Activated naive CD8-positive, alpha-beta T cell treated with anti-CD3 and anti-CD28 coated beads for 36 hours (primary cell): ENCODE results near the gene EBF3. TPM values are rescaled to one million over a fixed set of nuclear protein-coding genes. Genes with fewer than 3 reads are reported as not detected.

ENCODE experiments used
- DNase-seq: peaks from one replicate; pipeline ENCODE4 v3.0.0; 2021
- H3K27ac Mint-ChIP-seq: one replicate; pipeline ENCODE4 v1.8.0; 2022; ENCODE audit warnings: mild to moderate bottlenecking, moderate library complexity, mixed read lengths
- H3K27me3 Mint-ChIP-seq: one replicate; pipeline ENCODE4 v1.8.0; 2022; ENCODE audit warnings: mild to moderate bottlenecking, mixed read lengths
- H3K36me3 Mint-ChIP-seq: one replicate; pipeline ENCODE4 v1.8.0; 2021; ENCODE audit warnings: mild to moderate bottlenecking, mixed read lengths
- H3K4me1 Mint-ChIP-seq: one replicate; pipeline ENCODE4 v1.8.0; 2021; ENCODE audit warnings: mixed read lengths
- H3K4me3 Mint-ChIP-seq: one replicate; pipeline ENCODE4 v1.8.0; 2022; ENCODE audit warnings: mild to moderate bottlenecking, moderate library complexity, mixed read lengths
- H3K9me3 Mint-ChIP-seq: one replicate; pipeline ENCODE4 v1.8.0; 2022; ENCODE audit warnings: mixed read lengths
- total RNA-seq, 2 experiments: library from RNA; stranded (reverse); gene quantifications; one replicate each; pipeline ENCODE4 v1.2.3, GENCODE V29; 2021

Gene EBF3
- total RNA-seq, 2 experiments from 2014 or later = not detected

GRCh38 chr10:129945064-129945463 is 19.0 kb downstream of the EBF3 start:
- DNase-seq = no peak
- H3K27me3 Mint-ChIP-seq = peaks cover 16% of the 10 kb centered on the region
- H3K4me1 Mint-ChIP-seq = no peaks in the 10 kb centered on the region
- H3K27ac Mint-ChIP-seq = no peak overlapping the region
- H3K9me3 Mint-ChIP-seq = no peaks in the 10 kb centered on the region
- no peak overlapping the region for H3K4me3 Mint-ChIP-seq
- no peaks in the 10 kb centered on the region for H3K36me3 Mint-ChIP-seq

DNA sequence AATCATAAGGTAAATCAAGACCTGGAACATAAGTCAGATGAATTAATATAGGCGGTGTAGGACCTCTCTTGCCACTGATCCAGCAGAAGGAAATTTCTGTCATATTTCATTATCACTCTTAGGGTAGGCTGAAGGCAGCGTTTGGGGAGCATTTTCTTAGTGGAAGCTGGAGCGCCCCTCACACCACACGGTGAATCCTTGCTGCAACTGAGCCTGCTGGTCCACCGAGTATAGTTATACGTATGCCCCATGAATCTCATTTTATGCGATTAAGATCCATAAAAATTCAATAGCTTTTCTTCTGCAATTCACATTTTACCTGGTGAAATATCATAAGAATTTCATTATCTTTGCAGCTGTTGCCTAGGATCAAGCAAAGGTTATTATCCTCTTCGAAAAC is 19.6 kb downstream of the EBF3 start:
- no peak for DNase-seq
- H3K4me1 Mint-ChIP-seq = no peaks in the 10 kb centered on the region
- H3K27me3 Mint-ChIP-seq = peaks cover 16% of the 10 kb centered on the region
- no peak overlapping the region for H3K27ac Mint-ChIP-seq
- H3K36me3 Mint-ChIP-seq = no peaks in the 10 kb centered on the region
- H3K9me3 Mint-ChIP-seq = no peaks in the 10 kb centered on the region
- no peak overlapping the region for H3K4me3 Mint-ChIP-seq

DNA sequence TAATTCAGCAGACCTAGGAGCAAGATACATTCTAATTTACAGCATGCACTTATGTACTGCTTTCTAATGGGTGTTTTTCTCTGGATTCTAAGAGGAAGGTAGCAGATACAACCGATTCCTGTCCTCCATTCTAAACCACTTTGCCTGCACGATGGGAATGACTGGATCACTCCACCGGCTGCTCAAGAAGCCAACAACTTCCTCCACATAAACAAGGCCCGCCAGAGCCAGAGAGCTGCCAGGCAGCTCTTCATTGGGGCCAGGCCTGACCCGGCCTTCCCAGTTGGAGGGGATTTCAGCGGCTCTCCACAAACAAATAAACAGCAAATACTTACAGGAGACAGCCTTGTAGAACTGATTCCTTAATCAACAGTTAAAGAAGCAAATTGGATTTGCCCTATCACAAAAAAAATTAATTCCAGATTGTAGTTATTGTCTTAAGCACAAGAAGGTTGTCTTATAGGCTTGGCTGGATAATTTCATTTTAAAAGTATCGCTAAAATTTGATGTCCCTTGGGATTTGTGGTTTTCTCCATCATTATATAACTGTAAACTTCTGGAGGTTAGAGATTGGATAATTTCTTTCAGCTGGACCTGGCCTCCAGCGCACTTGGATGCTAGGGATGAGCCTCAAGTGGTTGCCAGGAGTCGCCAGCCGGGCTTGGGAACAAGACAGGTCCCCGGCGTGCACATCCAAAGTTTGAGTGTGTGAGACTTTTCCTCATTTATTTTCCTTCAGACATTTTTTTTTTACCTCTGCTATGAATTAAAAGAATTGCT is 20.9 kb downstream of the EBF3 start:
- Mint-ChIP-seq H3K4me1 (no peaks in the 10 kb centered on the region), H3K9me3 (no peaks in the 10 kb centered on the region), H3K27me3 (peaks cover 11% of the 10 kb centered on the region), H3K4me3 (no peak overlapping the region), H3K36me3 (no peaks in the 10 kb centered on the region), H3K27ac (no peak overlapping the region)
- DNase-seq = no peak

DNA sequence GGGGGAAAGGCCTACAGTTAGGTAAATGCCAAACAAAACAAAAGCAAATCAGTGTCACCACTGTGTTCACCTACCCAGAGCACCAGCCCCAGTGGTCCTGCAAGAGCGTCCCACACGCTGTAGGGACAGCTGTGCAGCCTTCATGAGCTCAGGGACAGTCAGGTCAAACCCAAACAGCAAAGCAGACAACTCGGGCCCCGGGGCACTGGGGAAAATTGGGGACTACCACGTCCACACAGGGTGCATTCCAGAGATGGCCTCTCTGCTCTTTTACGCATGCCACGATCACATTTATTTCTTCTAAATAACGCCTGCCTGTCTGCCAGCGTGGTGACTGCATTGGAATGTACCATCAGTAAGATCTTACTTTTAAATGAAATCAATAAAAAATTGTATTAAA is 21.7 kb downstream of the EBF3 start:
- H3K4me1 Mint-ChIP-seq = no peaks in the 10 kb centered on the region
- no peak overlapping the region for H3K4me3 Mint-ChIP-seq
- no peaks in the 10 kb centered on the region for H3K9me3 Mint-ChIP-seq
- no peak overlapping the region for H3K27ac Mint-ChIP-seq
- H3K36me3 Mint-ChIP-seq = no peaks in the 10 kb centered on the region
- no peak for DNase-seq
- peaks cover 11% of the 10 kb centered on the region for H3K27me3 Mint-ChIP-seq

DNA sequence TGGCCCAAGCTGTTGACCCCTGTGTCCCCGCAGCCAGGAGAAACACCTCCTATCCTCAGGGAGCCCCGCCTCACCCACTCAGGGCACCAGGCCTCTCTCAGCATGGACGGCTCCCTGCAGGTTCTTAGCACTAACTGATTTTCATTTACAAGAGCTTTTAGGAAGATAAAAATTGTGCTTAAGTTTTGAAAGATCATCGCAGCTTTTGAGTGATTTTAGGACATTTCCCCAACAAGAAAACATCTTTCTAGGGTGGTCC is 22.1 kb downstream of the EBF3 start:
- H3K9me3 Mint-ChIP-seq = no peaks in the 10 kb centered on the region
- H3K4me3 Mint-ChIP-seq = no peak overlapping the region
- DNase-seq = no peak
- no peak overlapping the region for H3K27ac Mint-ChIP-seq
- peaks cover 11% of the 10 kb centered on the region for H3K27me3 Mint-ChIP-seq
- H3K36me3 Mint-ChIP-seq = no peaks in the 10 kb centered on the region
- no peaks in the 10 kb centered on the region for H3K4me1 Mint-ChIP-seq

- Mint-ChIP-seq H3K36me3 (no peaks in the 10 kb centered on the region), H3K27me3 (peaks cover 10% of the 10 kb centered on the region)
- no peak for DNase-seq
Measured at GRCh38 chr10:129941199-129942018, 22.7 kb downstream of the EBF3 start.

GRCh38 chr10:129940617-129941198 is 23.4 kb downstream of the EBF3 start:
- Mint-ChIP-seq H3K9me3 (no peaks in the 10 kb centered on the region), H3K4me3 (no peak overlapping the region), H3K4me1 (no peaks in the 10 kb centered on the region), H3K36me3 (no peaks in the 10 kb centered on the region), H3K27me3 (peaks cover 5% of the 10 kb centered on the region), H3K27ac (no peak overlapping the region)
- DNase-seq = no peak

More at GRCh38 chr10:129941199-129942018, 22.7 kb downstream of the EBF3 start:
- Mint-ChIP-seq H3K4me1 (no peaks in the 10 kb centered on the region), H3K27ac (no peak overlapping the region), H3K9me3 (no peaks in the 10 kb centered on the region), H3K4me3 (no peak overlapping the region)

GRCh38 chr10:129939416-129940275 is 24.4 kb downstream of the EBF3 start:
- Mint-ChIP-seq H3K4me3 (no peak overlapping the region), H3K27ac (no peak overlapping the region), H3K9me3 (no peaks in the 10 kb centered on the region), H3K36me3 (no peaks in the 10 kb centered on the region), H3K4me1 (no peaks in the 10 kb centered on the region), H3K27me3 (peaks cover 3% of the 10 kb centered on the region)
- no peak for DNase-seq

- Mint-ChIP-seq H3K9me3 (no peaks in the 10 kb centered on the region), H3K36me3 (no peaks in the 10 kb centered on the region), H3K27ac (no peak overlapping the region), H3K27me3 (peaks cover 3% of the 10 kb centered on the region), H3K4me3 (no peak overlapping the region), H3K4me1 (no peaks in the 10 kb centered on the region)
- no peak for DNase-seq
Measured at GRCh38 chr10:129938460-129938859, 25.6 kb downstream of the EBF3 start.

DNA sequence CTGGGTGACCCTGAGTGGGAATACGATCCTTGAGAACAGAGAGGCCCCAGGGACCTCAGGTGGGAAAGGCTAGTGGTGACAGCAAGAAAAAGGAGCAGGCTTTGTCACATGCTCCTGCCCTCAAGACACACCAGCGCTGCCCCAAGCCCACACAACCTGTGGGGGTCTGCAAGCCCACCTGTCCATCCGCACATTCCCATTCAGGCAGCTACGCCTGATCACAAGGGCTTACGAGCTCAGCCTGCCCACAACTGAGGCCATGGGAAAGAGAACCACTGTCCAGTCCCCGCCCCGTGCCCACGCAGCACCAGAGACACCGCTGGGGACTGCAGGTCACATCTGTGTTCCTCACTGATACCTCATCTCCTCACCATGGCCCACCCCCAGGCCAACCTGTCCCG is 26.7 kb downstream of the EBF3 start:
- no peak for DNase-seq
- no peaks in the 10 kb centered on the region for H3K36me3 Mint-ChIP-seq
- H3K27me3 Mint-ChIP-seq = peaks cover 2% of the 10 kb centered on the region
- H3K4me3 Mint-ChIP-seq = no peak overlapping the region
- H3K27ac Mint-ChIP-seq = no peak overlapping the region
- no peaks in the 10 kb centered on the region for H3K9me3 Mint-ChIP-seq
- no peaks in the 10 kb centered on the region for H3K4me1 Mint-ChIP-seq

GRCh38 chr10:129936923-129937300 is 27.2 kb downstream of the EBF3 start:
- no peaks in the 10 kb centered on the region for H3K9me3 Mint-ChIP-seq
- H3K4me1 Mint-ChIP-seq = no peaks in the 10 kb centered on the region
- no peak overlapping the region for H3K27ac Mint-ChIP-seq
- H3K27me3 Mint-ChIP-seq = no peaks in the 10 kb centered on the region
- H3K4me3 Mint-ChIP-seq = no peak overlapping the region
- H3K36me3 Mint-ChIP-seq = no peaks in the 10 kb centered on the region
- DNase-seq = no peak

GRCh38 chr10:129936266-129936922 is 27.7 kb downstream of the EBF3 start:
- no peak for DNase-seq
- Mint-ChIP-seq H3K27ac (no peak overlapping the region), H3K4me3 (no peak overlapping the region), H3K27me3 (no peaks in the 10 kb centered on the region), H3K9me3 (no peaks in the 10 kb centered on the region), H3K36me3 (no peaks in the 10 kb centered on the region), H3K4me1 (no peaks in the 10 kb centered on the region)

GRCh38 chr10:129935867-129936152 is 28.3 kb downstream of the EBF3 start:
- H3K36me3 Mint-ChIP-seq = no peaks in the 10 kb centered on the region
- DNase-seq = no peak
- no peak overlapping the region for H3K4me3 Mint-ChIP-seq
- H3K4me1 Mint-ChIP-seq = no peaks in the 10 kb centered on the region
- H3K27me3 Mint-ChIP-seq = no peaks in the 10 kb centered on the region
- no peak overlapping the region for H3K27ac Mint-ChIP-seq
- H3K9me3 Mint-ChIP-seq = no peaks in the 10 kb centered on the region

DNA sequence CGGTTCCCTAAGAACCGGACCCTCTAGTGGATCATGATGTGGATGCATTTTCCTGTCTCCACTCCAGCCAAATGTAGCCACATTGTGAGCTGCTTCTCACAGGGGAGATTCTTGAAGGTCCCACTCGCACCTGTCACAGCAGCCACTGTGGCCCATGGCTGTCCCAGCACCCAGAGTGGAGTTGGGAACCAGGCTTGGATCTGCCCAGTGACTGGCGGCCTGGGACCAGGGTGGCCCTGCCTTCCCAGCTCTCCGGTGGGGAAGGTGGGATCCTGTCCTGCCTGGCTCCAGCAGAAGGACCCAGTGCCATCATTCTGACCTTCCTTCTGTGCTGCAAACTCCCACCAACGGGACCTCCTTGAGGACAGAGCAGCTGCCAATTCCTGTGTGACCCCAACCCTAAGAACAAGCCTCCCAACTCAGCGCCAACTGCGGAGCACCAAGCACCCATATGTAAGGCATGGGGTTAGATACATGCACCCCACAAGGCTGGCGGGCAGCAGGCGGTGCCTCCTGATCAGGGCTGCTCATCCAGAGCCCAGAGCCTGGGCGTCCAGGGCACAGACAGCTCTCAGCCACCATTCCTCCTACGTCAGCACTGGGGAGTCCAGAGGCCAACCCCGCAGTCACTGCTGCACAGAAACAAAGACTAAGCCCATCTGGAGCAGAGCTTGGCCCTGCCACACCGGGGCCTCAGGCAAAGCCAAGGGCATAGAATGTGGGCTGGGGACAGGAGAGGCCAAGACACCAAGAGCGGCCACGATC is 28.8 kb downstream of the EBF3 start:
- no peaks in the 10 kb centered on the region for H3K36me3 Mint-ChIP-seq
- H3K4me3 Mint-ChIP-seq = no peak overlapping the region
- H3K27me3 Mint-ChIP-seq = no peaks in the 10 kb centered on the region
- no peak overlapping the region for H3K27ac Mint-ChIP-seq
- no peaks in the 10 kb centered on the region for H3K9me3 Mint-ChIP-seq
- DNase-seq = no peak
- H3K4me1 Mint-ChIP-seq = no peaks in the 10 kb centered on the region
